Stromal cell of bone marrow (primary cell): ENCODE data around the gene GGTA1.
"Not testable (repeated sequence)": the region's sequence is repeated elsewhere in the genome, so short reads cannot be mapped to it uniquely, and the experiment has no call there.

Source experiments
- DNase-seq: peaks from one replicate; pipeline ENCODE4 v3.0.0-alpha.2; 2012; ENCODE audit warnings: low read depth

Gene GGTA1

GRCh38 chr9:121455527-121456239, 44.0 kb downstream of the GGTA1 start:
- DNase-seq, result no peak

- DNase-seq, result no peak
These were observed 44.7 kb downstream of the GGTA1 start for GRCh38 chr9:121454972-121455371.

GRCh38 chr9:121453232-121453892, 46.3 kb downstream of the GGTA1 start:
- no peak for DNase-seq

GRCh38 chr9:121452085-121452484, 47.6 kb downstream of the GGTA1 start:
- no peak for DNase-seq

GRCh38 chr9:121451586-121451985, 48.1 kb downstream of the GGTA1 start:
- no peak for DNase-seq

- DNase-seq, result no peak
These were observed 49.4 kb downstream of the GGTA1 start for GRCh38 chr9:121450241-121450640.

GRCh38 chr9:121449786-121450185, 49.9 kb downstream of the GGTA1 start:
- no peak for DNase-seq

GRCh38 chr9:121447321-121447834, 52.3 kb downstream of the GGTA1 start:
- peak; percentile 35 for DNase-seq

GRCh38 chr9:121445986-121446385, 53.7 kb downstream of the GGTA1 start:
- DNase-seq, result no peak

GRCh38 chr9:121443981-121444380, 55.7 kb downstream of the GGTA1 start:
- no peak for DNase-seq

GRCh38 chr9:121441165-121441564, 58.5 kb downstream of the GGTA1 start:
- DNase-seq, result no peak

GRCh38 chr9:121439711-121440664, 59.7 kb downstream of the GGTA1 start:
- peak; percentile 39 for DNase-seq

- no peak for DNase-seq
These were observed 60.6 kb downstream of the GGTA1 start for GRCh38 chr9:121439016-121439415.

GRCh38 chr9:121437891-121438290, 61.8 kb downstream of the GGTA1 start:
- no peak for DNase-seq

- DNase-seq, result not testable (repeated sequence)
These were observed 62.6 kb downstream of the GGTA1 start for GRCh38 chr9:121437046-121437445.

GRCh38 chr9:121434969-121435368, 64.7 kb downstream of the GGTA1 start:
- peak; percentile 23 for DNase-seq

- DNase-seq, result no peak
These were observed 71.7 kb downstream of the GGTA1 start for GRCh38 chr9:121427899-121428298.

- no peak for DNase-seq
These were observed 75.6 kb downstream of the GGTA1 start for GRCh38 chr9:121424024-121424432.

GRCh38 chr9:121411993-121412392, 87.7 kb downstream of the GGTA1 start:
- DNase-seq, result no peak

- no peak for DNase-seq
These were observed 93.7 kb downstream of the GGTA1 start for GRCh38 chr9:121405899-121406298.
